GM23338 (cell line): ENCODE data around the gene VANGL1. TPM values are rescaled to one million over a fixed set of nuclear protein-coding genes. Genes with fewer than 3 reads are reported as not detected.

ENCODE experiments used
- ATAC-seq: fragments of 200-7000 bp; cut with Tn5 transposase; 3 replicates; pipeline ENCODE4 v1.9.1; 2020
- DNase-seq: peaks from one replicate; pipeline ENCODE4 v3.0.0-alpha.2; 2015; ENCODE audit warnings: low spot score
- H2AFZ ChIP-seq: fragments of 200-600 bp; sonication (generic); 2 replicates; pipeline ENCODE4 v1.8.0; 2016; ENCODE audit warnings: antibody characterized with exemption, mild to moderate bottlenecking, moderate library complexity
- H3F3A ChIP-seq: fragments of 200-600 bp; sonication (generic); replicated peaks from 2 replicates; pipeline ENCODE4 v1.8.0; 2017; ENCODE audit warnings: antibody characterized with exemption, mixed run types, low read depth
- H3K27ac ChIP-seq: fragments of 200-600 bp; sonication (generic); 2 replicates; pipeline ENCODE4 v1.6.1; 2016; ENCODE audit warnings: low read depth
- H3K27me3 ChIP-seq: fragments of 200-600 bp; sonication (generic); 2 replicates; pipeline ENCODE4 v1.8.0; 2016; ENCODE audit warnings: mild to moderate bottlenecking, mixed run types, moderate library complexity; ENCODE audit not compliant: insufficient read depth
- H3K36me3 ChIP-seq: fragments of 200-600 bp; sonication (generic); 2 replicates; pipeline ENCODE4 v1.8.0; 2016; ENCODE audit warnings: mild to moderate bottlenecking; ENCODE audit not compliant: insufficient read depth
- H3K4me1 ChIP-seq: fragments of 200-600 bp; sonication (generic); 2 replicates; pipeline ENCODE4 v1.8.0; 2016; ENCODE audit warnings: mild to moderate bottlenecking, moderate library complexity; ENCODE audit not compliant: insufficient read depth
- H3K4me2 ChIP-seq: fragments of 200-600 bp; sonication (generic); 2 replicates; pipeline ENCODE4 v1.7.1; 2017; ENCODE audit warnings: mixed run types
- H3K4me3 ChIP-seq: fragments of 200-600 bp; sonication (generic); 2 replicates; pipeline ENCODE4 v1.6.1; 2016; ENCODE audit warnings: mixed run types
- H3K79me2 ChIP-seq: fragments of 200-600 bp; sonication (generic); replicated peaks from 2 replicates; pipeline ENCODE4 v1.8.0; 2017; ENCODE audit warnings: mild to moderate bottlenecking; ENCODE audit not compliant: insufficient read depth
- H3K9me2 ChIP-seq: fragments of 200-600 bp; sonication (generic); 2 replicates; pipeline ENCODE4 v1.8.0; 2017; ENCODE audit not compliant: insufficient read depth
- H4K20me1 ChIP-seq: fragments of 200-600 bp; sonication (generic); replicated peaks from 2 replicates; pipeline ENCODE4 v1.8.0; 2017; ENCODE audit warnings: mild to moderate bottlenecking; ENCODE audit not compliant: insufficient read depth
- H3K27ac Mint-ChIP-seq: 2 replicates; pipeline ENCODE4 v1.8.0; 2020; ENCODE audit warnings: inconsistent platforms, mild to moderate bottlenecking, moderate library complexity, mixed read lengths
- H3K27me3 Mint-ChIP-seq: 3 replicates; pipeline ENCODE4 v1.8.0; 2022; ENCODE audit warnings: low read depth, mild to moderate bottlenecking, moderate library complexity, mixed read lengths, inconsistent platforms; ENCODE audit not compliant: insufficient read depth, poor library complexity
- H3K36me3 Mint-ChIP-seq: 3 replicates; pipeline ENCODE4 v1.8.0; 2021; ENCODE audit warnings: low read depth, mild to moderate bottlenecking, inconsistent platforms, moderate library complexity, mixed read lengths
- H3K4me1 Mint-ChIP-seq: 3 replicates; pipeline ENCODE4 v1.8.0; 2020; ENCODE audit warnings: mild to moderate bottlenecking, inconsistent platforms, mixed read lengths
- H3K4me3 Mint-ChIP-seq: 3 replicates; pipeline ENCODE4 v1.8.0; 2021; ENCODE audit warnings: moderate library complexity, mild to moderate bottlenecking, inconsistent platforms, mixed read lengths
- H3K9me3 Mint-ChIP-seq: 3 replicates; pipeline ENCODE4 v1.8.0; 2020; ENCODE audit warnings: moderate library complexity, mild to moderate bottlenecking, inconsistent platforms, mixed read lengths
- CREB1 ChIP-seq: fragments of 250-450 bp; sonication (Bioruptor Pico); IDR thresholded peaks from 2 replicates; pipeline ENCODE4 v1.5.0; 2020; ENCODE audit warnings: low read depth, mild to moderate bottlenecking, moderate library complexity
- CTCF ChIP-seq, 2 experiments: fragments of 200-600 bp in 1 of 2; sonication (generic) in 1 of 2; conservative IDR thresholded peaks; 2 replicates each; pipeline versions ENCODE4 v1.5.1 to v1.6.1; 2016 to 2017; ENCODE audit warnings: antibody characterized with exemption in 2 of 2, low read depth in 2 of 2, mild to moderate bottlenecking in 2 of 2, moderate library complexity in 1 of 2
- EZH2 ChIP-seq: fragments of 200-600 bp; sonication (generic); IDR thresholded peaks from one replicate; pipeline ENCODE4 v1.8.0; 2017; ENCODE audit warnings: antibody characterized with exemption, mild to moderate bottlenecking, low read depth; ENCODE audit not compliant: unreplicated experiment
- EZH2phosphoT487 ChIP-seq: fragments of 200-600 bp; sonication (generic); IDR thresholded peaks from one replicate; pipeline ENCODE4 v1.8.1; 2018; ENCODE audit warnings: antibody characterized with exemption; ENCODE audit not compliant: unreplicated experiment
- JUNB ChIP-seq: IDR thresholded peaks from one replicate; pipeline ENCODE4 v1.6.1; 2016; ENCODE audit warnings: antibody characterized with exemption; ENCODE audit not compliant: unreplicated experiment
- NANOG ChIP-seq: IDR thresholded peaks from 2 replicates; pipeline ENCODE4 v1.6.1; 2016; ENCODE audit warnings: antibody characterized with exemption, borderline replicate concordance
- POLR2AphosphoS5 ChIP-seq: IDR thresholded peaks from 2 replicates; pipeline ENCODE4 v1.6.1; 2016; ENCODE audit warnings: antibody characterized with exemption, low read depth
- STAT1 ChIP-seq: IDR thresholded peaks from one replicate; pipeline ENCODE4 v1.6.1; 2016; ENCODE audit warnings: antibody characterized with exemption; ENCODE audit not compliant: unreplicated experiment
- ZNF114 ChIP-seq: fragments of 250-450 bp; sonication (Bioruptor Pico); IDR thresholded peaks from 2 replicates; pipeline ENCODE4 v1.5.0; 2020; ENCODE audit warnings: mild to moderate bottlenecking, moderate library complexity
- ZNF331 ChIP-seq: fragments of 250-450 bp; sonication (Bioruptor Pico); IDR thresholded peaks from 2 replicates; pipeline ENCODE4 v1.5.0; 2020; ENCODE audit warnings: low read depth, mild to moderate bottlenecking, moderate library complexity
- ZNF462 ChIP-seq: fragments of 250-450 bp; sonication (Bioruptor Pico); IDR thresholded peaks from 2 replicates; pipeline ENCODE4 v1.5.0; 2020; ENCODE audit warnings: mild to moderate bottlenecking, moderate library complexity
- polyA plus RNA-seq: library from polyadenylated mRNA; unstranded; fragments of >200 nt; fragmentation: Nextera tagmentation; extraction: Ambion mirVana; gene quantifications from 2 replicates; pipeline ENCODE4 v1.2.1, GENCODE V29; 2016
- total RNA-seq: library from RNA; depleted of rRNA; stranded (reverse); fragments of >200 nt; shearing (Covaris generic); gene quantifications from 2 replicates; pipeline ENCODE4 v1.2.3, GENCODE V29; 2014
- TF ChIP-seq, protein P1 (sequence below): IDR thresholded peaks from 2 replicates; pipeline ENCODE4 v1.6.1; 2016; ENCODE audit warnings: antibody characterized with exemption

VANGL1 gene
- total and polyA plus RNA-seq, 2 experiments from 2014 or later: 4.4 to 14.4 TPM

DNA sequence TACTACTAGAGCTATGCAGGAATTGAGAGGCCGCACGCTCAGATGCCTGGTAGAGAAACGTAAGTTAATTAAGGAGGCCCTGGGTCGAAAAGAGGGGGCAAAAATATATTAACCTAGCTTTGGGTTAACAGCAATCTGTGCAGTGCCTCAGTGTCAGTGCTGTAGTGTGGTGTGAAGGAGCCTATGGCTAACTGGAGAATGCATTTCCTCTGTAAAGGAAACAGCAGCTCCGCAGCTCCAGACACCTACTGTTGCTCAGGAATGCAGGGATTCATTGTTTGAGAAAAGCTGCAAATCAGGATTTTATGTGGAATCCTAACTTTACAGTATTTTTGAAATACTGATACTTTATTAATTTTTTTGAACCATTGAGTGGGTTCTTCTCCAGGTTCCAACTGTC is 18.4 kb downstream of the VANGL1 start (continued):
- TF ChIP-seq ZNF462 (no peak), POLR2AphosphoS5 (no peak), NANOG (no peak), EZH2phosphoT487 (no peak)

DNA sequence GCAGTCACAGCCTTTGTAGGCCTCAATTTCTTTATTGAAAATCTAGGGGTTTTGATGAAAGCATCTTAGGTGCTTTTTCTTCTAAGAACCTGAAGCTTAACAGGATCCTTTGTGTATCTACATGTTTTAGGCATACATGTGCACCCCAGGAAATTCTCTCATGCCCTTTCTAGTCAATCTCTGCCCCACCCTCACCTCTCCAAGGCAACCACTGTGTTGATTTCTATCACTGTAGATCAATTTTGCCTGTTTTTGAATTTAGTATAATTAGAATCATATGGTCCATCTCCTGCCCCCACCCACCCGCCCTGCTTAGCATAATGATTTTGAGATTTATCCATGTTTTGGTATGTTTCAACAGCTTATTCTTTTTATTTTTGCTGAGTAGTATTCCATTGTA is 19.4 kb downstream of the VANGL1 start:
- ATAC-seq (no peak), DNase-seq (no peak)
- no peaks in the 10 kb centered on the region for H3F3A ChIP-seq
- peaks cover 21% of the 10 kb centered on the region for H3K4me1 Mint-ChIP-seq
- H3K79me2 ChIP-seq: peaks cover 23% of the 10 kb centered on the region
- no peaks in the 10 kb centered on the region for H3K9me3 Mint-ChIP-seq
- H3K27ac ChIP-seq: no peak overlapping the region
- peaks cover 2% of the 10 kb centered on the region for H3K27me3 Mint-ChIP-seq
- peaks cover 35% of the 10 kb centered on the region for H3K36me3 Mint-ChIP-seq
- H3K4me2 ChIP-seq: no peak overlapping the region
- H3K36me3 ChIP-seq: peaks cover 8% of the 10 kb centered on the region; the same call in 1 of the 2 replicates
- peaks cover 8% of the 10 kb centered on the region for H3K4me1 ChIP-seq
- H3K27ac Mint-ChIP-seq: no peak overlapping the region; the same call in 1 of the 2 replicates
- H4K20me1 ChIP-seq: no peaks in the 10 kb centered on the region; the same call in 1 of the 2 replicates
- H3K4me3 Mint-ChIP-seq: no peak overlapping the region
- H3K9me2 ChIP-seq: 0 out of 2 replicates have a peak, but pooled peaks cover 5% of the 10 kb centered on the region
- H2AFZ ChIP-seq: no peak overlapping the region
- H3K4me3 ChIP-seq: no peak overlapping the region
- no peaks in the 10 kb centered on the region for H3K27me3 ChIP-seq
- TF ChIP-seq STAT1 (no peak), CREB1 (CRISPR knock-in tag) (no peak), ZNF331 (no peak), CTCF (conservative IDR thresholded peaks at IDR 0.05; ENCODE audit: low read depth in 2 of 2) (no peak), POLR2AphosphoS5 (no peak), ZNF114 (no peak), EZH2phosphoT487 (no peak), NANOG (no peak), JUNB (no peak), EZH2 (no peak)
- TF ChIP-seq, protein P1, sequence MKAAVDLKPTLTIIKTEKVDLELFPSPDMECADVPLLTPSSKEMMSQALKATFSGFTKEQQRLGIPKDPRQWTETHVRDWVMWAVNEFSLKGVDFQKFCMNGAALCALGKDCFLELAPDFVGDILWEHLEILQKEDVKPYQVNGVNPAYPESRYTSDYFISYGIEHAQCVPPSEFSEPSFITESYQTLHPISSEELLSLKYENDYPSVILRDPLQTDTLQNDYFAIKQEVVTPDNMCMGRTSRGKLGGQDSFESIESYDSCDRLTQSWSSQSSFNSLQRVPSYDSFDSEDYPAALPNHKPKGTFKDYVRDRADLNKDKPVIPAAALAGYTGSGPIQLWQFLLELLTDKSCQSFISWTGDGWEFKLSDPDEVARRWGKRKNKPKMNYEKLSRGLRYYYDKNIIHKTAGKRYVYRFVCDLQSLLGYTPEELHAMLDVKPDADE: no peak
